Measurements from ENCODE around the gene PLEKHF1. TPM values are rescaled to one million over a fixed set of nuclear protein-coding genes. Genes with fewer than 3 reads are reported as not detected.

Gene PLEKHF1
- total RNA-seq, 2 donors from 2014 or later = 32.4 to 86.3 TPM

GRCh38 chr19:29700498-29700897, 35.2 kb downstream of the PLEKHF1 start:
- no peak overlapping the region for H3K27ac ChIP-seq
- no peaks in the 10 kb centered on the region for H3K27me3 ChIP-seq
- H3K4me3 ChIP-seq = no peak overlapping the region
- no peak for TF ChIP-seq CTCF (IDR thresholded peaks at IDR 0.05)
- no peaks in the 10 kb centered on the region for H3K4me1 ChIP-seq
- DNase-seq (ENCODE audit: low spot score) = no peak
- peaks cover 32% of the 10 kb centered on the region for H3K36me3 ChIP-seq
- no peaks in the 10 kb centered on the region for H3K9me3 ChIP-seq

GRCh38 chr19:29702161-29702962, 37.1 kb downstream of the PLEKHF1 start:
- TF ChIP-seq CTCF (IDR thresholded peaks at IDR 0.05) = no peak
- no peaks in the 10 kb centered on the region for H3K27me3 ChIP-seq
- no peaks in the 10 kb centered on the region for H3K4me1 ChIP-seq
- DNase-seq (ENCODE audit: low spot score) = no peak
- no peak overlapping the region for H3K4me3 ChIP-seq
- H3K9me3 ChIP-seq = no peaks in the 10 kb centered on the region
- no peak overlapping the region for H3K27ac ChIP-seq
- H3K36me3 ChIP-seq = peaks cover 49% of the 10 kb centered on the region

GRCh38 chr19:29702963-29703320, 37.7 kb downstream of the PLEKHF1 start:
- Histone ChIP-seq H3K4me3 (no peak overlapping the region), H3K36me3 (peaks cover 53% of the 10 kb centered on the region), H3K9me3 (no peaks in the 10 kb centered on the region), H3K27ac (no peak overlapping the region), H3K27me3 (no peaks in the 10 kb centered on the region), H3K4me1 (peaks cover 0 to under 1% of the 10 kb centered on the region in 2 donors)
- TF ChIP-seq CTCF (IDR thresholded peaks at IDR 0.05) = no peak
- DNase-seq (ENCODE audit: low spot score) = no peak

- no peaks in the 10 kb centered on the region for H3K27me3 ChIP-seq
- H3K9me3 ChIP-seq = no peaks in the 10 kb centered on the region
- TF ChIP-seq CTCF (IDR thresholded peaks at IDR 0.05) = no peak
- peaks cover 0 to 20% of the 10 kb centered on the region in 2 donors for H3K4me1 ChIP-seq
- H3K27ac ChIP-seq = no peak overlapping the region
- no peak for DNase-seq (ENCODE audit: low spot score)
- H3K4me3 ChIP-seq = no peak overlapping the region
- H3K36me3 ChIP-seq = peaks cover 53% of the 10 kb centered on the region
These were observed 39.6 kb downstream of the PLEKHF1 start for GRCh38 chr19:29704562-29705558.

GRCh38 chr19:29705706-29706105, 40.4 kb downstream of the PLEKHF1 start:
- H3K27me3 ChIP-seq = no peaks in the 10 kb centered on the region
- TF ChIP-seq CTCF (IDR thresholded peaks at IDR 0.05) = no peak
- no peak overlapping the region for H3K4me3 ChIP-seq
- peaks cover 53% of the 10 kb centered on the region for H3K36me3 ChIP-seq
- peaks cover 0 to 20% of the 10 kb centered on the region in 2 donors for H3K4me1 ChIP-seq
- DNase-seq (ENCODE audit: low spot score) = no peak
- H3K27ac ChIP-seq = no peak overlapping the region
- H3K9me3 ChIP-seq = no peaks in the 10 kb centered on the region
